C4-2B (cell line): ENCODE data around the gene DHRS4.
"Not testable (repeated sequence)": the region's sequence is repeated elsewhere in the genome, so short reads cannot be mapped to it uniquely, and the experiment has no call there.

Experiments used
- H3K27ac ChIP-seq: fragments of 450-650 bp; 2 replicates; pipeline ENCODE4 v1.5.1; 2017
- CTCF ChIP-seq: fragments of 450-650 bp; conservative IDR thresholded peaks from 2 replicates; pipeline ENCODE4 v1.5.1; 2017; ENCODE audit warnings: mild to moderate bottlenecking
- ZFX ChIP-seq: fragments of 450-650 bp; IDR thresholded peaks from 2 replicates; pipeline ENCODE4 v1.6.1; 2017

The DHRS4 gene

GRCh38 chr14:23941230-23941629 is 12.3 kb upstream of the DHRS4 start:
- TF ChIP-seq CTCF, result no peak
- no peak for TF ChIP-seq ZFX
- H3K27ac ChIP-seq, result no peak overlapping the region

- TF ChIP-seq ZFX, result no peak
- TF ChIP-seq CTCF, result no peak
- no peak overlapping the region for H3K27ac ChIP-seq
Observed at GRCh38 chr14:23941669-23942068, 11.9 kb upstream of the DHRS4 start.

GRCh38 chr14:23942587-23942986 is 11.0 kb upstream of the DHRS4 start:
- TF ChIP-seq ZFX (no peak), CTCF (no peak)
- H3K27ac ChIP-seq, result no peak overlapping the region

- H3K27ac ChIP-seq, result not testable (repeated sequence)
Observed at GRCh38 chr14:23949069-23949468, 4.5 kb upstream of the DHRS4 start.

GRCh38 chr14:23950411-23951135 is 3.0 kb upstream of the DHRS4 start:
- no peak overlapping the region for H3K27ac ChIP-seq
- TF ChIP-seq ZFX (no peak), CTCF (no peak)

GRCh38 chr14:23951136-23951466 is 2.5 kb upstream of the DHRS4 start:
- not testable (repeated sequence) for H3K27ac ChIP-seq

GRCh38 chr14:23951590-23952201 is 1.9 kb upstream of the DHRS4 start:
- no peak overlapping the region for H3K27ac ChIP-seq
- TF ChIP-seq CTCF (no peak), ZFX (no peak)

GRCh38 chr14:23953116-23953463 is 480 bp upstream of the DHRS4 start:
- peak overlapping the region; percentile 90 for H3K27ac ChIP-seq

- H3K27ac ChIP-seq, result peak overlapping the region; percentile 90
- TF ChIP-seq CTCF, result peak; percentile 39
Observed at GRCh38 chr14:23954279-23954614, 677 bp downstream of the DHRS4 start.

- peak overlapping the region; percentile 90 for H3K27ac ChIP-seq
Observed at GRCh38 chr14:23954965-23955364, 1.4 kb downstream of the DHRS4 start.

GRCh38 chr14:23955811-23956210 is 2.2 kb downstream of the DHRS4 start:
- not testable (repeated sequence) for H3K27ac ChIP-seq

GRCh38 chr14:23957913-23958569 is 4.5 kb downstream of the DHRS4 start:
- H3K27ac ChIP-seq, result not testable (repeated sequence)

GRCh38 chr14:23960899-23961298 is 7.3 kb downstream of the DHRS4 start:
- H3K27ac ChIP-seq, result not testable (repeated sequence)
